Measurements from ENCODE around the gene USP30. TPM values are rescaled to one million over a fixed set of nuclear protein-coding genes. Genes with fewer than 3 reads are reported as not detected.

Gene USP30
- total and polyA plus RNA-seq, 10 of the 15 experiments (the other 5 are each of a cell fraction or from before 2014, with no cell fraction given): 2.1 to 16.2 (median 6.4) TPM

GRCh38 chr12:109098183-109098604 is 45.8 kb downstream of the USP30 start:
- Histone ChIP-seq H3K4me1 (ENCODE audit: control insufficient read depth, insufficient read depth, low read length) (peaks cover 4% of the 10 kb centered on the region), H2AFZ (ENCODE audit: control insufficient read depth, low read depth, low read length) (peak overlapping the region; percentile 86), H3K9me3 (replicated peaks; ENCODE audit: control insufficient read depth, insufficient read depth, low read length) (no peaks in the 10 kb centered on the region), H3K4me3 (peak overlapping the region; percentile 82), H3K27me3 (replicated peaks in 1 of 2; ENCODE audit: control insufficient read depth in 2 of 2, insufficient read depth in 2 of 2, low read length in 1 of 2) (no peaks in the 10 kb centered on the region), H3K4me2 (ENCODE audit: control insufficient read depth, insufficient read depth) (peak overlapping the region; percentile 84), H3K36me3 (ENCODE audit: control insufficient read depth in 2 of 2, insufficient read depth in 2 of 2, low read length in 1 of 2) (peaks cover 3 to 5% of the 10 kb centered on the region in 2 experiments; a peak in 3 of 4 replicates), H3K79me2 (ENCODE audit: control insufficient read depth, insufficient read depth, low read length) (peaks cover 15% of the 10 kb centered on the region), H3K9ac (ENCODE audit: control insufficient read depth, insufficient read depth, low read length) (peak overlapping the region; percentile 78), H4K20me1 (ENCODE audit: control insufficient read depth, insufficient read depth) (no peaks in the 10 kb centered on the region), H3K27ac (ENCODE audit: control insufficient read depth, insufficient read depth) (peak overlapping the region; percentile 30)
- BruUV-seq (replicated peaks): TSS peak; percentile 67
- RAD21 ChIA-PET (ENCODE audit: unreplicated experiment): interaction anchor here (1.1 kb wide), 1 partner anchor 271 kb away, joined by 3 read pairs; no protein-coding TSS in a partner anchor
- WGBS (ENCODE audit: insufficient coverage, insufficient replicate concordance, low lambda C conversion rate, missing lambda C conversion rate): under 1% methylated on average over 32 of the region's 32 CpGs
- intact Hi-C loops (cut with micrococcal nuclease; ENCODE audit: unreplicated experiment): loop anchor here (10.0 kb wide), 1 partner anchor 463 kb away; the partner anchor contains the start of gene SELPLG
- ATAC-seq (peak; percentile 46), FAIRE-seq (no peak), DNase-seq (ENCODE audit: low read depth, low spot score) (no peak)
- POLR2A ChIA-PET: interaction anchor here (0.6 kb wide), 1 partner anchor 382 kb away, joined by 4 read pairs; no protein-coding TSS in a partner anchor
- SMC1A ChIA-PET (ENCODE audit: uncharacterized antibody, unreplicated experiment): interaction anchor here (0.6 to 1.2 kb wide), 3 partner anchors 13 to 147 kb away, joined by 3 to 4 read pairs (median 3); no protein-coding TSS in a partner anchor
- CTCF ChIA-PET: interaction anchor here (1.1 to 3.5 kb wide), 3 partner anchors 14 to 586 kb away, joined by 3 to 19 read pairs (median 3); no protein-coding TSS in a partner anchor
- in situ Hi-C loops (cut with MboI): loop anchor here (10.0 kb wide), 2 partner anchors 433 to 463 kb away; partner anchors contain the start of gene SELPLG
- no peak for TF ChIP-seq STAT1 (conservative IDR thresholded peaks at IDR 0.05)
- TF ChIP-seq NBN (IDR thresholded peaks at IDR 0.05): 0 out of 2 replicates have a peak, but pooled peaks have one; percentile 39
- TF ChIP-seq HDGF (IDR thresholded peaks at IDR 0.05): no peak
- TF ChIP-seq ZZZ3 (IDR thresholded peaks at IDR 0.05; ENCODE audit: control insufficient read depth, insufficient read length, low read depth): no peak
- no peak for TF ChIP-seq CTCF (IDR thresholded peaks at IDR 0.05 in 2 of 3, conservative IDR thresholded peaks at IDR 0.05 in 1 of 3; ENCODE audit: control insufficient read depth in 2 of 3, extremely low read depth in 1 of 3, insufficient read depth in 1 of 3, low read depth in 3 of 3, low read length in 3 of 3)
- TF ChIP-seq BCL3 (IDR thresholded peaks at IDR 0.05; ENCODE audit: borderline replicate concordance, insufficient read depth, low read depth, low read length, poor library complexity, severe bottlenecking): peak; percentile 5
- peak; percentile 43 for TF ChIP-seq IKZF1 (conservative IDR thresholded peaks at IDR 0.05)
- no peak for TF ChIP-seq TCF12 (IDR thresholded peaks at IDR 0.05; ENCODE audit: low read depth, low read length)
- no peak for TF ChIP-seq RB1 (IDR thresholded peaks at IDR 0.05; ENCODE audit: borderline replicate concordance)
- no peak for TF ChIP-seq ASH2L (IDR thresholded peaks at IDR 0.05; ENCODE audit: borderline replicate concordance, low read depth)
- no peak for TF ChIP-seq YBX1 (IDR thresholded peaks at IDR 0.05)
- no peak for TF ChIP-seq CHD2 (IDR thresholded peaks at IDR 0.05; ENCODE audit: borderline replicate concordance, low read depth, low read length)
- TF ChIP-seq BHLHE40 (IDR thresholded peaks at IDR 0.05; ENCODE audit: borderline replicate concordance in 1 of 2, low read depth in 2 of 2, low read length in 1 of 2): peak in 1 of 2 experiments; percentile 15; a peak in 1 of 4 replicates
- no peak for TF ChIP-seq SREBF1 (IDR thresholded peaks at IDR 0.05; ENCODE audit: low read length)
- TF ChIP-seq IRF4 (IDR thresholded peaks at IDR 0.05; ENCODE audit: low read depth, low read length): no peak
- no peak for TF ChIP-seq IRF5 (IDR thresholded peaks at IDR 0.05; ENCODE audit: borderline replicate concordance)
- TF ChIP-seq PKNOX1 (IDR thresholded peaks at IDR 0.05): no peak
- TF ChIP-seq IKZF2 (IDR thresholded peaks at IDR 0.05): peak in 1 of 2 experiments; percentile 22; a peak in 1 of 4 replicates
- no peak for TF ChIP-seq STAT3 (IDR thresholded peaks at IDR 0.05; ENCODE audit: low read depth, low read length)

Measured in GM12878 (cell line).